Measurements from ENCODE around the gene ANKHD1. TPM values are rescaled to one million over a fixed set of nuclear protein-coding genes. Genes with fewer than 3 reads are reported as not detected.
A peak's percentile ranks its signal among the peaks of the same experiment; 100 is the strongest.

ANKHD1 gene
- total and polyA plus RNA-seq, 9 of the 15 experiments (the other 6 are each of a cell fraction or from before 2014, with no cell fraction given), result 38.9 to 138 (median 78.7) TPM

DNA sequence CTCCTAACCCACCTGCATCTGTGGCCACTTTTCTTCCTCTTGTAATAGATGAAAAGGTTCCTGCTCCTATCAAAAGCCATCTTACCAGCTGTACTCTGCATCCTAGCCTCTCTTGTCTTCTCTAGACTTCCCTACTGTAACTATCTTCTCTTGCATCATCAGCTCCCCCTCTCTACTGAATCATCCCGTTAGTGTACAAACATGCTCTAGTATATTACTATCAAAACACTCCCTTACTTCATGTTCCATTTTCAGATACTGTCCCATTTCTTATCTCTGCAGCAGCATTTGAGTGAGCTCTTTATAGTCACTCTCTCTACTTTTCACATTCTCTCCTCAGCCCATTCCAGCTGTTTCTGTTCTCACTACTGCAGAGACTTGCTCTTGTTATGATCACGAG is 152.8 kb downstream of the ANKHD1 start (continued):
- TF ChIP-seq, protein P1, sequence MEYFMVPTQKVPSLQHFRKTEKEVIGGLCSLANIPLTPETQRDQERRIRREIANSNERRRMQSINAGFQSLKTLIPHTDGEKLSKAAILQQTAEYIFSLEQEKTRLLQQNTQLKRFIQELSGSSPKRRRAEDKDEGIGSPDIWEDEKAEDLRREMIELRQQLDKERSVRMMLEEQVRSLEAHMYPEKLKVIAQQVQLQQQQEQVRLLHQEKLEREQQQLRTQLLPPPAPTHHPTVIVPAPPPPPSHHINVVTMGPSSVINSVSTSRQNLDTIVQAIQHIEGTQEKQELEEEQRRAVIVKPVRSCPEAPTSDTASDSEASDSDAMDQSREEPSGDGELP (CRISPR knock-in tag; IDR thresholded peaks at IDR 0.05; ENCODE audit: borderline replicate concordance), result peak; percentile 19; the same call in 1 of the 2 replicates
- TF ChIP-seq ATF7 (IDR thresholded peaks at IDR 0.05) (peak; percentile 60; the same call in 1 of the 2 replicates), NBN (IDR thresholded peaks at IDR 0.05; ENCODE audit: low read depth) (peak; percentile 23; the same call in 1 of the 2 replicates), ZFPM2 (CRISPR knock-in tag; IDR thresholded peaks at IDR 0.05) (no peak), CBX1 (IDR thresholded peaks at IDR 0.05; ENCODE audit: low read depth) (no peak), SMARCE1 (IDR thresholded peaks at IDR 0.05) (peak; percentile 32; the same call in 1 of the 2 replicates), XRCC5 (IDR thresholded peaks at IDR 0.05; ENCODE audit: low read depth, low read length) (no peak), CEBPG (CRISPR knock-in tag; IDR thresholded peaks at IDR 0.05) (peak; percentile 90), CEBPG (tag; conservative IDR thresholded peaks at IDR 0.05 in 1 of 2, IDR thresholded peaks at IDR 0.05 in 1 of 2) (peak; percentile 90 to 97), LEF1 (IDR thresholded peaks at IDR 0.05) (peak; percentile 49; the same call in 1 of the 2 replicates), DPF2 (IDR thresholded peaks at IDR 0.05) (peak; percentile 80), SREBF1 (IDR thresholded peaks at IDR 0.05; ENCODE audit: borderline replicate concordance, low read depth, low read length) (no peak), ZNF766 (CRISPR knock-in tag; conservative IDR thresholded peaks at IDR 0.05) (no peak), DACH1 (IDR thresholded peaks at IDR 0.05; ENCODE audit: partially characterized antibody) (peak; percentile 18), FOXK1 (CRISPR knock-in tag; IDR thresholded peaks at IDR 0.05; ENCODE audit: borderline replicate concordance) (no peak), ARID1B (IDR thresholded peaks at IDR 0.05) (peak; percentile 69), NCOR1 (IDR thresholded peaks at IDR 0.05) (peak; percentile 36; the same call in 1 of the 2 replicates), CTBP1 (IDR thresholded peaks at IDR 0.05; ENCODE audit: borderline replicate concordance) (peak; percentile 75), ATF1 (CRISPR knock-in tag; IDR thresholded peaks at IDR 0.05) (no peak), ATF1 (tag; IDR thresholded peaks at IDR 0.05) (no peak)
- TF ChIP-seq, protein P2, sequence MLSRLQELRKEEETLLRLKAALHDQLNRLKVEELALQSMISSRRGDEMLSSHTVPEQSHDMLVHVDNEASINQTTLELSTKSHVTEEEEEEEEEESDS (CRISPR knock-in tag; IDR thresholded peaks at IDR 0.05), result no peak
- TF ChIP-seq, protein P3, sequence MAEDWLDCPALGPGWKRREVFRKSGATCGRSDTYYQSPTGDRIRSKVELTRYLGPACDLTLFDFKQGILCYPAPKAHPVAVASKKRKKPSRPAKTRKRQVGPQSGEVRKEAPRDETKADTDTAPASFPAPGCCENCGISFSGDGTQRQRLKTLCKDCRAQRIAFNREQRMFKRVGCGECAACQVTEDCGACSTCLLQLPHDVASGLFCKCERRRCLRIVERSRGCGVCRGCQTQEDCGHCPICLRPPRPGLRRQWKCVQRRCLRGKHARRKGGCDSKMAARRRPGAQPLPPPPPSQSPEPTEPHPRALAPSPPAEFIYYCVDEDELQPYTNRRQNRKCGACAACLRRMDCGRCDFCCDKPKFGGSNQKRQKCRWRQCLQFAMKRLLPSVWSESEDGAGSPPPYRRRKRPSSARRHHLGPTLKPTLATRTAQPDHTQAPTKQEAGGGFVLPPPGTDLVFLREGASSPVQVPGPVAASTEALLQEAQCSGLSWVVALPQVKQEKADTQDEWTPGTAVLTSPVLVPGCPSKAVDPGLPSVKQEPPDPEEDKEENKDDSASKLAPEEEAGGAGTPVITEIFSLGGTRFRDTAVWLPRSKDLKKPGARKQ (CRISPR knock-in tag; IDR thresholded peaks at IDR 0.05), result no peak
- TF ChIP-seq, protein P4, sequence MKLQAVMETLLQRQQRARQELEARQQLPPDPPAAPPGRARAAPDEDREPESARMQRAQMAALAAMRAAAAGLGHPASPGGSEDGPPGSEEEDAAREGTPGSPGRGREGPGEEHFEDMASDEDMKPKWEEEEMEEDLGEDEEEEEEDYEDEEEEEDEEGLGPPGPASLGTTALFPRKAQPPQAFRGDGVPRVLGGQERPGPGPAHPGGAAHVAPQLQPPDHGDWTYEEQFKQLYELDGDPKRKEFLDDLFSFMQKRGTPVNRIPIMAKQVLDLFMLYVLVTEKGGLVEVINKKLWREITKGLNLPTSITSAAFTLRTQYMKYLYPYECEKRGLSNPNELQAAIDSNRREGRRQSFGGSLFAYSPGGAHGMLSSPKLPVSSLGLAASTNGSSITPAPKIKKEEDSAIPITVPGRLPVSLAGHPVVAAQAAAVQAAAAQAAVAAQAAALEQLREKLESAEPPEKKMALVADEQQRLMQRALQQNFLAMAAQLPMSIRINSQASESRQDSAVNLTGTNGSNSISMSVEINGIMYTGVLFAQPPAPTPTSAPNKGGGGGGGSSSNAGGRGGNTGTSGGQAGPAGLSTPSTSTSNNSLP (IDR thresholded peaks at IDR 0.05; ENCODE audit: borderline replicate concordance, low read depth, low read length), result peak; percentile 65; the same call in 1 of the 2 replicates
- TF ChIP-seq, protein P5, sequence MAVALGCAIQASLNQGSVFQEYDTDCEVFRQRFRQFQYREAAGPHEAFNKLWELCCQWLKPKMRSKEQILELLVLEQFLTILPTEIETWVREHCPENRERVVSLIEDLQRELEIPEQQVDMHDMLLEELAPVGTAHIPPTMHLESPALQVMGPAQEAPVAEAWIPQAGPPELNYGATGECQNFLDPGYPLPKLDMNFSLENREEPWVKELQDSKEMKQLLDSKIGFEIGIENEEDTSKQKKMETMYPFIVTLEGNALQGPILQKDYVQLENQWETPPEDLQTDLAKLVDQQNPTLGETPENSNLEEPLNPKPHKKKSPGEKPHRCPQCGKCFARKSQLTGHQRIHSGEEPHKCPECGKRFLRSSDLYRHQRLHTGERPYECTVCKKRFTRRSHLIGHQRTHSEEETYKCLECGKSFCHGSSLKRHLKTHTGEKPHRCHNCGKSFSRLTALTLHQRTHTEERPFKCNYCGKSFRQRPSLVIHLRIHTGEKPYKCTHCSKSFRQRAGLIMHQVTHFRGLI (CRISPR knock-in tag; IDR thresholded peaks at IDR 0.05), result no peak
